HG03045 (cell line): ENCODE data around the gene FBXO10.
A peak's percentile ranks its signal among the peaks of the same experiment; 100 is the strongest.
"Not testable (repeated sequence)": the region's sequence is repeated elsewhere in the genome, so short reads cannot be mapped to it uniquely, and the experiment has no call there.

Experiments used
- ATAC-seq: cut with Tn5 transposase; IDR thresholded peaks from one replicate; pipeline ENCODE4 v1.9.1; 2021; ENCODE audit warnings: mild to moderate bottlenecking, moderate library complexity; ENCODE audit not compliant: unreplicated experiment

Gene FBXO10, protein sequence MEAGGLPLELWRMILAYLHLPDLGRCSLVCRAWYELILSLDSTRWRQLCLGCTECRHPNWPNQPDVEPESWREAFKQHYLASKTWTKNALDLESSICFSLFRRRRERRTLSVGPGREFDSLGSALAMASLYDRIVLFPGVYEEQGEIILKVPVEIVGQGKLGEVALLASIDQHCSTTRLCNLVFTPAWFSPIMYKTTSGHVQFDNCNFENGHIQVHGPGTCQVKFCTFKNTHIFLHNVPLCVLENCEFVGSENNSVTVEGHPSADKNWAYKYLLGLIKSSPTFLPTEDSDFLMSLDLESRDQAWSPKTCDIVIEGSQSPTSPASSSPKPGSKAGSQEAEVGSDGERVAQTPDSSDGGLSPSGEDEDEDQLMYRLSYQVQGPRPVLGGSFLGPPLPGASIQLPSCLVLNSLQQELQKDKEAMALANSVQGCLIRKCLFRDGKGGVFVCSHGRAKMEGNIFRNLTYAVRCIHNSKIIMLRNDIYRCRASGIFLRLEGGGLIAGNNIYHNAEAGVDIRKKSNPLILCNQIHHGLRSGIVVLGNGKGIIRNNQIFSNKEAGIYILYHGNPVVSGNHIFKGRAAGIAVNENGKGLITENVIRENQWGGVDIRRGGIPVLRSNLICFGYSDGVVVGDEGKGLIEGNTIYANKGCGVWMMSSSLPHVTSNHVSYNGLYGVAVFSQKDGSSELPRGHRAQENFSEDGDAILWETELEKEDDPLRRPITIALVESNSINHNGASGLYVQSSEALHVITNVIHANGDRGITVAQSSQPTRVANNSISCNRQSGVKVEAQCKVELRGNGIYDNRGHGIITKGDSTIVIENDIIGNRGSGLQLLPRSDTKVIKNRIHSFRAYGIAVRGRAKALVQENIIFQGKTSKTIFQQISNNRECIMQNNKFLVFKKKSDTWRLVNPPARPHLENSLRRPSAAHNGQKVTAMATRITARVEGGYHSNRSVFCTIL

DNA sequence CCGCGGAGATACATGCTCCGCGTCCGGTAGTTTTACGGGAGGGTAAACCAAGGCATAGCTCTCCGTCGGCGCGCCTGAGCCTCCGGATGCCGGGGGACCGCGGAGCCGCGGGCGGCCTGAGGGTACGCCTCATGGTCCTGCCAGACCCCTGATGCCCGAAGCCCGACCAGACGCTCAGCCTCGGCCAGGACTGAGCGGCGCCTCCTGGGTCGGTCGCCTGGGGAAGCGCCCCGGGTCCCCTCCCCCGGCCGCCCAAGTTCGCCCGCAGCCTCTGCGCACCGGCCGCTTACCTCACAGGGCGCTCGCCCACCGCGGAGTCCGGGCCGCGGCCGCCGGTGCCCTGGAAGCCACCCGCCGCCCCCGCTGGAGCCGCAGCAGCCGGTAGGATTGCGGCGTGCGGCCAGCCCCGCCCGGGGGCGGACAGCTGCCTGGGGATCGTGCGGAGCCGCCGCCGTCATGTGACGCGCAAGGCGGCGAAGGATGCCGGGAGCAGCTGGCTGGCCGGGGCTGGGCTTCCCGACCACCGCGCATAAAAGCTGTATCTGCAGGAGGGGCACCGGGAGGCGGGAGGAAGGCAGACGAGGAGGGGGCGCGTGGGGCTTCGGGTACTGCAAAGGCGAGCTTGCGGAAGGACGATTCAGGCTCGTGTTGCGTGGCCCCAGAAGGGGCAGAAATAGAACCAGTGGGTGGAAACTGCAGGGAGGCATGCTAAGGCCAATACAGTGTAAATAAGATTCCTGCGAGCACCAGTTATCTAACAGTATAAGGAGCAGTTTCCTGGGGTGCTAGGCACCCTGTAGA lies at the start of gene FBXO10:
Gene FBXO10 (minus strand): TSS at position 460 of the 801 bp plus-strand sequence. CDS start 34,612 bp downstream, outside the sequence.
- peak; percentile 66 for ATAC-seq

DNA sequence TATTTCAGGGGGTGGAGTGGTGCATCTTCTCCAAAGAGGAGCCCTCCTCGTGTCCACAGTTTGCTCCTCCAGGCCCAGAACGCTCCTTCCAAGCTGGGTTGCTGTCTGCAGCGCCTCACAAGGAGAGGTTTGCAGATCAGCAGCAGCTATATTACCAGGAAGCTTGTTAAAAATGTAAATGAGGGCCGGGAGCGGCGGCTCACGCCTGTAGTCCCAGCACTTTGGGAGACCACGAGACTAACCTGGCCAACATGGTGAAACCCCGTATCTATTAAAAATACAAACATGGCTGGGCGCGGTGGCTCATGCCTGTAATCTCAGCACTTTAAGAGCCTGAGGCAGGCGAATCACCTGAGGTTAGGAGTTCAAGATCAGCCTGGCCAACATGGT lies 49.6 kb upstream of the FBXO10 start:
- ATAC-seq = no peak

DNA sequence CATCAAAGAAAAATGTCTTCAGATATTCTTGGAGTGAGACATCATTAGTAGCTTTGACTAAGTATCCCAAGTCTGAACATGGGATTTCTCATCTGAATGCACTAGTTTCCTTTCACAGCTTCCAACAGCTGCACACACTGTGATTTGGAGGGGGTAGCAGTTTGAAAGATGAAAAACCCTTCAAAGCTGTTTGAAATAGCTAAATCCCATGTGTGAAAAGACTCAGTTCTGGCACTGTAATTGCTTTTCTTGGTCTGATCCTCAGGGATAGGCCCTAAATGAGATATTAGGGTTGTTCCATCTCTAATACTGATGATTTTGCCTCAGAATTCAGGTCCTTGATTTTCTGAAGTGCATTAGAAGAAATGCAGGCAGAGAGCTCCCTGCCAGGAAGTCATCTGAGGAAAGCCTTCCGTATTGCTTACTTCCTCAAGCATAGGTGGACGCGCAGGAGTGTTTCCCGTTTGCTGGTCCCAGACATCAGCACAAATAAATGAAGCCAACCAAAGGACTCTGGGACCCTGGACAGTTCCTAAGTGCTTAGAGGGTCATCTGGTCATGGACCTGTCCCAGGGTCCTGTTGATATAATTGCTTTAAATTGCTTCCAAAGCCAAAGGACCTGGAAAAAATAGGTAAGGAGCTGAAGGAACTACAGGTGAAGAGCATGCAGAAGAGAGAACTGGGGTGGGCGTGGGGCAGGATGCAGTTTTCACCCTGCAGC lies 49.0 kb upstream of the FBXO10 start:
- ATAC-seq = no peak

DNA sequence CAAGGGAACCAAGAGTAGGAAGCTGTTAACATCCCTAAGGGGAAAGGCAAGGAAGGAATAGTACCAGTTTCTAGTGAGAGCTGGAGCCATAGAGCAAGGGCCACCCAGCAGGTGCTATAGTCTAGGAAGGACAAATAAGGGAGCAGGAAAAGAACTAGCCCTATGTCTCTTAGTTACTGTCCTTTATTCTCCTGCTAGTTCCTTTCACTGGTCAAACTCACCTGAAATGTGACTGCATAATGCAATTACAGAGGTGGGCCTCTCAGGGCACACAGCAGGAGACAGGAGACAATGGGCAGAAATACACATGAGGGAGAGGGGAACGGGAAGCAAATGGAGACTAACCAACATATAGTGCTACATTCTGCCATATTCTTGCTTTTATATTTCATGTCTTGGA lies 47.9 kb upstream of the FBXO10 start:
- no peak for ATAC-seq

DNA sequence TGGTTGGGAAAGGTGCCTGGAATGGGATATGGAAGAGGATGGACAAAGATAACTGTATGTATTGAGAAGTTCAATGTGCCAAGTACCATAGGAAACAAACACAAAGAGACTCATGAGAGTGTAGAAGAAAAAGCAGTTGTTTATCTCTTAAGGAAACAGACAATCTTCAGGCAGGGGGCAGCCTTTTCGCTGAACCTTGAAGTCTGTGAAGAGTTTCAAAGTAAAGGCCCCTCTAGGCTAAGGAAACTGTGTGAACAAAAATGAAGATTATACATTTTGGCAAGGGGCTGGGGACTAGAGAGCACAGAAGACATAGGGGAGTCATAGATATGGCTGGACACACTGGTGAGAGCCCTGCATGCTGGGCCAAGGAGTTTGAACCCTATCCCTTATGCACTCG lies 47.1 kb upstream of the FBXO10 start:
- no peak for ATAC-seq

DNA sequence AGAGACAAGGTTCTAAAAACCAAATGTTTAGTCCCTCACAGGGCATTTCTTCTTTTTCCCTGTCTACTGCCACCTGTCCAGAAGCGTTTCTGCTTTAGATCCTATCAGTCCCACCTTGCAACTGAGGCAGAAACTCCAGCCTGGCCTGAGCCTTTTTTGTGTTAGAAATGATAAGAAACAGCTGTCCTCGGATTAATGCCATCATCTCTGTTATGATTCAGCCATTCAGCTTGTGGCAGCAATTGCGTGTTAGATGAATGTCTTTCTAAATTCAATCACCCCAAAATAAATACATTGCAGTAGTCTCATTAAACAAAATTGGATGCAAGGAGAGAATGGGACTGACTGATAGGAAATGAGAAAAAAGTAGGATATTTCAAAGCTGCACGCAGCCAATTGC lies 46.3 kb upstream of the FBXO10 start:
- ATAC-seq = no peak

DNA sequence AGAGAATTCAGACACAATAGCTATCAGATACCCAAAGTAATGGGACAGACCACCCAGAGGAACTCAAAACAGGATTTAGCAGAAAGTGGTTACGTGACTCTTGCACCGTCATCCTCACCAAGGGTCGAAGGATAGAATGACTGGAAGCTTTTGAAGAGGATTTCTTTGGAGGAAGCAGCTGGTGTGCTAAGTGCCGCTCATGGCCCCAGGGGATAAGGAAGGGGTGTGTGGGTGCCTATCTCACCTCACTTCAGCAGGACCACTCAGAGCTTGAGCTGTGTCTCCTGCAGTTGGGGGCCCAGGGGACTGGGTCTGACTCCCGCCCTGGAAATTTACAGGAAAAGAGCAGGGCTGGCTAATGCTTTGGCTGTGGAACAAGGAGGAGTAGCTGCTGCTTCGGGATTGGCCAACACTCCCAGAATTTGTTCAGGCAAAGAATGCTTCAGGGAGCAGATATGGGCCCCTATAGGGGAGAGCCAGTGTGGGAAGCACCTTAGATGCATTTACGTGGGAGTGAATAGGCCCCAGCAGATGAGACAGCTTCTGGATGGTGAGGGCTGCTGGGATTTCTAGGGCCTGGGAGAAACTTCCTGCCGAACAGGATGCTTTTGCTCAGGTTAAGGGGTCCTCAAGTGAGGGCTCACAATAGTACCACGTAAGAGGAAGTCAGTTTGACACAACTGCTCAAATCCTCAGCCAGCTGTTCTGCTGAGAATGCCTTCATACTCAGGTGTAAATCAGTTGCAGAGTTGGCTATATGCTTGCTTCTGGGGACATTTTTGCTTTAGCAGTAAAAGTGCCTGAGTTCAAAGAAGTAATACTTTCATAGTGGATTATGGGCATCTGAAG lies 45.3 kb upstream of the FBXO10 start:
- ATAC-seq = no peak

DNA sequence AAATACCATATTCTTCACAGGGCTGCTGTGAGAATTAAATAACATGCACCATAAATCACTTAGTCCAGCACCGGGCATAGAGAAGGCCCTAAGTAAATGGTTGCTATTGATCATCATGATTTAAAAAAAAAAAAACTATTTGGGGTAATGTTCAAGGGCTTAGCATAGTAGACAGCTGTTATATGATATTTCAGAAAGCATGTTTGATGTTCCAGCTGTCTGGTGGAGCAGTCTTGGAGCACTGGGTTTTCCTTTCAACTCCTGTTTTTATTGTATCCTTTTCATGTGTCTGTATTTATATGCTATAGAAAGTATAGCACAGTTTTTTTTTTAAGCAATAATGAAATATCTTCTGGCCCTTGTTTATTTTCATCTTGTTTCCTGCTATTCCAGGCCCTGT lies 44.2 kb upstream of the FBXO10 start:
- no peak for ATAC-seq

DNA sequence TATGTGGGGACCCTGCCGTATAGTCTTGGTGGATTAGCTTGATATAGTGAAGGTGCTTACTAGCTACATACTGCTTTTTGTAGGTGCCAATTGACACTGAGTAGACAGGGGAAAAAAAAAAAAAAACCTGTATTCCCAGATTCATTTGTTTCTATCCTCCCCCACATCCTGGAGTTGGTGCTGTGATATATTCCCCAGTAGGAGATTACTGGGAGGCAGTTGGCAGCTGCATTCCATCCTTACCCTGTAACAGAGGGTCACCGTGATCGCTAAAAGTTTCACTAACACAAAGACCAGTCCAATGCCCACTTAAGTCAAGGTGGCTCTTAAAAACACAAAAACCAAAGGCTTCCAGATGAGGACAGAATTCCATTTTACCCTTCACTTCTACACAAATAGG lies 43.6 kb upstream of the FBXO10 start:
- ATAC-seq = no peak

DNA sequence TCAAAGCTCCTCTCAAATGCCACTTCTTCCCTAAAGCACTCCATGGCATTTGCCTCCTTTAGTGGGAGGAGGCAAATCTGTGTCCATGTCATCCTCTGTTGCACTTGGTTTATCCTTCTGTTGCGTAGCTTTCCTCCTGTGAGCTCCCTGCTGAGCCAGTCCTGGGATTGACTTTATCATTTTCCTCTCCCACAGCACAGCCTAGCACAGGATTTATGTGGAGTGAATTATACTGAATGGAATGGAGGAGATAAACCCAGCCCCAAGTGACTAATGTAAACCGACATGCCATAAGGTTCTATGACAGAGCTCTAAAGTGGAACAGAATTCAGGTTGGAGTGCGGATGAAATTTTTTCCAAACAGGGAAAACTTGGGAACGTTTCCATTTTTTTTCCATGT lies 42.6 kb upstream of the FBXO10 start:
- no peak for ATAC-seq

DNA sequence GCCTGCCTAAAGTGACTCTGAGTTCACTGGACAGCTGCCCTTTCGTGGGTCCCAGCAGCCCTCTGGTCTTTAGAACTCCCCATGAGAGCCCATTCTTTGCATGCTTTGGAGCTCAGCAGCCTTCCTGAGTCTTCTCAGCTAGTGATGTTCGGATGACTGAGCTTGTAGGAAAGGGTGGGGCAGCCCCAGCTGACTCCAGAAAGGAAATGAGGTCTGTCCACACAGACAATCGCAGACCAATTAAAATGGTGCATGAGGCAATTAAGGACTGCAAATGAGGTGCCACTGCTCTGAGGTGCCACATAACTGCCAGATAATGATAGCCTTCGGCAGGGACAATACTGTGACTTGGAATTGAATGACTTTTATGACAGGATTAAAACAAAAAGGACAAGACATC lies 41.7 kb upstream of the FBXO10 start:
- no peak for ATAC-seq

DNA sequence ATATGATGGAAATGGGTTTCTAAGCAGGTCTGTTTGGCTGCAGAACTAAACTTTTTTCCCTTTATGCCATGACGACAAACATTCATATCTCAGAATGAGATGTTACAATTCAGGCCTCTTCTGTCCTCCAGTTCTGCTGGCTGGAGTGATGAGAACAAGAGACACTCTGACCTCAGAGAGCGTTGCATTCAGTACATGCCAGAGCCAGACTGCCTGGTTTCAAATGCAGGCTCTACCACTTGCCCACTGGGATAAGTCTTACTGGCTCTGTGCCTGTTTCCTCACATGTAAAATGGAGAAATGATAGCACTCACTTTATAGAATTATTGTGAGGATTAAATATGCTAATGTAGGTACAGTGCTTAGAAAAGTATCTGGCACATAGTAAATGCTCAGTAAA lies 41.0 kb upstream of the FBXO10 start:
- ATAC-seq = no peak

DNA sequence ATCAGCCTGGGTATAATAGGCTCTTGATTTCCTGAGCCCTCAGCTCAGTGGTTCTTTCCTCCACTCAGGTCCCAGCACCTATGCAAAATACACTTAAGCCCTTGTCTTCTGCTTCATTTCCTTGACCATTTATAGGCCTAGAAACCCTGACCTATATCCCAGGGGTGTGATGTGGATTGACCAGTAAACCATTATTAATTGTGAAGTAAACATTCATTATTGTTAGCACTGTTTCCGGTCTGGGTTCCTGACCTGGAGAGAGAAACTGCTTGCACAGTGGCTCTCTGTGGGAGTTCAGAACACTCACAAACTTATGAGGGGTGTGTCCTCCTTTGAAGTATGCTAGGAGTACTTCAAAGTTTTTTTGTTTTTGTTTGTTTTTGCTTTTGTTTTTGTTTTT lies 35.8 kb upstream of the FBXO10 start:
- no peak for ATAC-seq

DNA sequence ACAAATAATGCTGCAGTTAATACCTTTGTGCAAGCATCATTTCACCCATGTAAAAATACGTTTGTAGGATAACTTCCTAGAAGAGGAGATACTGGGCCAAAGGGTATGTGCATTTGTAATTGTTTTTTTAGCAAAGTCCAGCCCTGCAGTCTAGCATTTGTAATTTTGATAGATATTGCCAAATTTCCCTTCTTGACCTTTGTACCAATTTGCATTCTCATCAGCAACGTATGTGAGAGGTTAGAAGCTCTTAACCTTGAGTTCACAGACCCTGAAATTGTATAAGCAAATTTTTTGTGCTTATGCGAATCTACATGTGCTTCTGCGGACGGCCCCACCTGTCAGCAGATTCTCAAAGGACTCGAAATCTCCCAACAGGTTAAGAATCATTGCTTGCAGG lies 34.8 kb upstream of the FBXO10 start:
- no peak for ATAC-seq

DNA sequence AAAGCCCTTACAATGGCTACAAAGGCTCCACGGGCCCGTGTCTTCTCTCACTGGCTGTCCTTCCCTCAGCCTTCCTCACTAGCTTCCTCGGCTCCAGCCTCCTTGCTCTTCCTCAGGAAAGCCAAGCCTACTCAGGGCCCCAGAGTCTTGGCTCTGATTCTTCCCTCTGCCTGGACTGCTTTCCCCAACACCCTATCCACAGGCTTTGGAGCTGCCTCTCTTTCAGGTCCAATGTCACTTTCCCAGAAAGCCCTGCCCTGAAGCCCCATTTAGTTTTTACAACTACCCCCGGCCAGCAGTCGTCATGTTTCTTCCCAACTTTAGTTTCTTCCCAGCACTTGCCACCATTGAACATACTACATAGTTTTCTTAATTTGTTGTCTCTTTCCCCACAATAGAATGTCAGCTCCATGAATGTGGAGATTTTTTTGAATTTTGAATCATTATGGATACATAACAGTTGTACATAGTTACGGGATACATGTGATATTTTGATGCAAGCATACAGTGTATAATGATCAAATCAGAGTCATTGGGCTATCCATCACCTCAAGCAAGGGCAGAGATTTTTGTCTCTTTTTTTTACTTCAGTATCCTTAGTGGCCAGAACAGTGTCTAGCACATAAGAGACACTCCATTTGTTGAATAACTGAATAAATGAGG lies 33.7 kb upstream of the FBXO10 start:
- no peak for ATAC-seq

DNA sequence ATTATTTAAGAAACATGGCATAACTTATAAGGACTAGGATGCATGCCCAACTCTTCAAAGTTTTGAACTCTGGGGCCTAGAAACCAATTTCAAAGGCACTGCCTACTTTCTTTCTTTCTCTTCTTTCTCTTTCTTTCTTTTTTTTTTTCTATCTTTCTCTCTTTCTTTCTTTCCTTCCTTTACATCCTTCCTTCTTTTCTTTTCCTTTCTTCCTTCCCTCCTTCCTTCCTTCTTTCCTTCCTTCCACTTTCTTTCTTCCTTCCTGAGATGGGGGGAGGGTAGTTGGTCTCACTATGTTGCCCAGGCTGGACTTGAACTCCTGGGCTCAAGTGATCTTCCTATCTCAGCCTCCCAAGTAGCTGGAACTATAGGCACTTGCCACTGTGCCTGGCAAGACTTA lies 32.1 kb upstream of the FBXO10 start:
- no peak for ATAC-seq

DNA sequence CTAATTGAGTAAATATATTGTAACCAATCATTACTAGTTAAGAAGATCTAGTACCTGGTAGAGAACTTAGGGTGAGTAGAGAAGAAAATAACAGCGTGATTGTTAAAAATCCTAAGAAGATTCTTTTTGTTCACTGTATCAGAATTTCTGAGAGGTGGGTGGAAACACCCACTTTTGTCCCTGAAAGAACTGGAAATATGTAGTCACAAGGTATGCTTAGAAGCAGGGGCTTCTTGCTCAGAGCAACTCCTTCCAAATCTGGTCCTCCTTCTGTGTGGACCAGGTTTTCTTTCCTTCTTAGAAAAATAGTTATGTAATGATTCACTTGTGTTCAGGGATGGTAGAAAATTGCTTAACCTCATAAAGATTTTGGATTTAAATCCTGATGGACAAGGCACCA lies 28.1 kb upstream of the FBXO10 start:
- no peak for ATAC-seq

DNA sequence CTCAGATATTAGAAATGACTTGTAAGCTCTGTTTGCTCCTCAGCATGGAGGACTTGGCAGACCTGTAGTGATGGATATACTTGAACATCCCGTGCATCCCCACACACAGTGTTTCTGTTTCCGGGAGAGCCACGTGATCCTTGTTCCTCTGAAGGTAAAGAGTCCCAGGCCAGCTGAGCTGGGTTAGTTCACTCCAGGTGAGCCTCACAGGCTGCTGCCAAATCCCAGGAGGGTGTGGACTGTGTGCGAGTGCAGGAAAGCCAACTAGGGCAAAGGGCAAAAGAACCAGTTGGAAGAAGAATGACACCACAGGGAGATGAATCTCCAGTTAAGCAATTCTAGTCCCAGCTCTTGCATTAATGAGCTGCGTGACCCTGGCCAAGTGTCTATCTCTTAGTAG lies 26.6 kb upstream of the FBXO10 start:
- no peak for ATAC-seq

DNA sequence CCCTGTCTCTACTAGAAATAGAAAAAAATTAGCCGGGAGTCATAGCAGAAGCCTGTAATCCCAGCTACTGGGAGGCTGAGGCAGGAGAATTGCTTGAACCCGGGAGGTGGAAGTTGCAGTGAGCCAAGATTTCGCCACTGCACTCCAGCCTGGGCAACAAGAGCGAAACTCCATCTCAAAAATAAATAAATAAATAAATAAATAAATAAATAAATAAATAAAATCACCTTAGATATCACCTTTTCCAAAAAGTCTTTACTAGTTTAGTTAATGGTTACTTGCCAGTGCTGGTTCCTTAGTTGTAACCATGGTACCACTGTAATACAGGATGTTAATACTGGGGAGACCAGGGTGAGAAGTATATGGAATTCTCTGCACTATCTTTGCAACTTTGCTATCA lies 25.9 kb upstream of the FBXO10 start:
- not testable (repeated sequence) for ATAC-seq
